ENCODE measurements around the gene LTBR.
A peak's percentile ranks its signal among the peaks of the same experiment; 100 is the strongest.

The LTBR gene

GRCh38 chr12:6384499-6385436 is 806 bp downstream of the LTBR start:
- no peak for DNase-seq

- no peak for DNase-seq
Observed at GRCh38 chr12:6386038-6386437, 2.1 kb downstream of the LTBR start.

DNA sequence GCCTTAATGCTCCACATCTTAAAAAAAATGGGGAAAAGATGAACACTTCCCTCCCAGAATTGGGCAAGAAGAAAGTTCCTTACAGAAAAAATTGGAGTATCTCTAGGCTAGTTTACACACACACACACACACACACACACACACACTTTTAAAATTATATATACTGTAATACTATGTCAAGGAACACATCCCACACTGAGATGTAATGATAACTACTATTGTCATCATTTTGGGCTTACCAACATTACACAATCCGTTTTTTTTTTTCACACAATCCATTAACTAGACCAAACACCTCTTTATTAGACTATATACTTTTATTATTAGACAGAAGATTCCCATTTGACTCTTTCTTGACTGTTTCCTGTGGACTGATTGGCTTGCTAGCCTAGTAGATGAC is 2.5 kb downstream of the LTBR start:
- no peak for DNase-seq

GRCh38 chr12:6387541-6387940 is 3.6 kb downstream of the LTBR start:
- no peak for DNase-seq

GRCh38 chr12:6390084-6390799 is 6.3 kb downstream of the LTBR start:
- DNase-seq = no peak

GRCh38 chr12:6391013-6391412 is 7.1 kb downstream of the LTBR start:
- no peak for DNase-seq

GRCh38 chr12:6392504-6392903 is 8.5 kb downstream of the LTBR start:
- no peak for DNase-seq

GRCh38 chr12:6393109-6393508 is 9.1 kb downstream of the LTBR start:
- no peak for DNase-seq

DNA sequence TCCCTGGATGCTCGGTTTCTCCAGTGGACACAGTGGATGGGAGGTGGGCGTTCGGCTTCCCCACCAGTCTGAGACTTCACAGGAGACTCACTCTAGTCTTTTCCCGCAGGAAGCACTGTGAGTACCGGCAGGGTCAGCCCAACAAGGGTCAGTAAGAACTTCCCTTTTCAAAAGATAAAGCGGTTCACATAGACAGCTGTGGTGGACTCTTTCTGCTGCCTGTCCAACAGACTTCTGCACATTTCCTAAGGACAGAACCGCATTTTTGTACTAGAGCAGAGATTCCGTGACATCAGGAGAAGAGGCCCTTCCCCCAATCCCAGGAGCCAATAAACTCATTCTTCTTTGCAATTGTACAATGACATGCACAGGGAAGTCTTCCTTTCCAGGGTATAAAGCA is 10.4 kb downstream of the LTBR start:
- DNase-seq = no peak

GRCh38 chr12:6396031-6396430 is 12.1 kb downstream of the LTBR start:
- DNase-seq = no peak

GRCh38 chr12:6399884-6400644 is 16.1 kb downstream of the LTBR start:
- DNase-seq = no peak

DNA sequence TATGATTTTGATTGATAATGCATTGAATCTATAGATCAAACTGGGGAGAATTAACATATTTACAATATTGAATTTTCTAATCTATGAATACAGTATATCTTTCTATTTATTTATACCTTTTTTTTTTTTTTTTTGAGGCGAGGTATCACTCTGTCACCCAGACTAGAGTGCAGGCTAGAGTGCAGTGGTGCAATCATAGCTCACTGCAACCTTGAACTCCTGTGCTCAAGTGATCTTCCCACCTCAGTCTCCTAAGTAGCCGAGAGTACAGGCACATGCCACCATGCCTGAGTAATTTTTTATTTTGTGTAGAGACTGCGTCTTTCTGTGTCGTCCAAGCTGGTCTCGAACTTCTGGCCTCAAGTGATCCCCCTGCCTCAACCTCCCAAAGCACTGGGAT is 20.4 kb downstream of the LTBR start:
- no peak for DNase-seq

DNA sequence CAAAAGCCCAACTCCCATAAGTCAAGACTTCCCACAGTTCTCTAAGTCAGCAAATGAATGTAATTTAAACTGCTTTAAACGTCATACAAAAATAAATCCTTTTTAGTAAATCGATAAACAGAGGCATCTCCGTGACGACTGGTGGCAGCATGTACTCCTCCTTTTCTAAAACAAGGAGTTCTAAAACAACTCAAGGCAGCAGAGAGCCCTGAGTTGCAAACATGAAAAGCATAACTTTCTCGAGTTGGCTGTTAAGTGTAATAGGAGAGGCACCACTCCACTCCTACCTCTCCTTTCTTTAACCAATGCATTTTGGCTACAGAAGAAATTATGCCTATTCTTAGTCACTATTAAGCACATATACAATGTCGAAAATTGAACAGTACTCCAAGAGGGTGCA is 22.0 kb downstream of the LTBR start:
- no peak for DNase-seq

DNA sequence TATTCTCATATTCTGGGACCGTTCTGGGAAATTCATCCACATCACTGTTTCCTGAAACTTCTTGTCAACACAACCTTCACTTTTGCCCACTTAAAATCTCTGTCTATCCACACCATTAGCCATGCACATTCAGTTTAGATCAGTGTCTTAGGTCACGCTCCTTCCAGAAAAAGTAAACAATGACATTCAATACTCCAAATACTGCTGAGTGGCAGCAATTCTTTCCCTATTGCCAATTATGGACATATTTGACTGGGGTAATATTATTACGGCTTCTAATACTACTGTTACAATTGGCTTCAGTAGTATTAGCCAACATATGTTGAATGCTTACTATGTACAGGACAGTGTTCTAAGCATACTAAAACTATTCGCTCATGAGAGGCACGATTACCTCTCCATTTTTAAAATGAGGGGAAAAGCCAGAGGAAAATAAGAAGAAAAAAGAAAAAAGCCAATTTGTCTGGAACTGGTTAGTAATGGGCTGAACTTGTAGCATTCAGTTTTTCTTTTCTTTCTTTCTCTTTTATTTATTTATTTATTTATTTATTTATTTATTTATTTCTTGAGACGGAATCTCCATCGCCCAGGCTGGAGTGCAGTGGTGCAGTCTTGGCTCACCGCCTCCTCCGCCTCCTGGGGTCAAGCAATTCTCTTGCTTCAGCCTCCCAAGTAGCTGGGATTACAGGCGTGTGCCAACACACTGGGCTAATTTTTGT is 23.4 kb downstream of the LTBR start:
- no peak for DNase-seq

- peak in 1 of 2 donors; percentile 26 for DNase-seq
Observed at GRCh38 chr12:6416596-6416995, 32.6 kb downstream of the LTBR start.

DNA sequence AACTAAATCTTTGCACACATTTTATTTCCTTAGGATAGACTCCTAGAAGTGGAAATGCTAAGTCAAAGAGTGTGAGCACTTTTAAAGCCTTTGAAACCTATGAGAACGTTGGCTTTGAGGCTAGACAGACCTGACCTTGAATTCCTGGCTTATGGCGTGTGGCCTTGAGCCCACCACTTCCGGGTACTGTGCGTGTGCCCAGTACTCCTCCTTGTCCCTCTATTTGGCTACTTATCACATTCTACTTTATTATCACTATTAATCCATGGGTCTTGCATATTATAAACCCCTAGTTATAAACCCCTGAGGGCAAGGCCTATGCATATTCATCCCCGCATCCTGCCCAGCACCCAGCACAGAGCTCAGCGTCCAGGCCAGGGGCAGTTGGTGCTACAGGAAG is 34.8 kb downstream of the LTBR start:
- no peak for DNase-seq

- no peak for DNase-seq
Observed at GRCh38 chr12:6420364-6420763, 36.4 kb downstream of the LTBR start.

- peak; percentile 84 to 87 for DNase-seq
Observed at GRCh38 chr12:6423267-6424007, 39.5 kb downstream of the LTBR start.

- no peak for DNase-seq
Observed at GRCh38 chr12:6424008-6424347, 40.0 kb downstream of the LTBR start.

GRCh38 chr12:6424866-6425265 is 40.9 kb downstream of the LTBR start:
- DNase-seq = no peak

- peak in 1 of 2 donors; percentile 55 for DNase-seq
Observed at GRCh38 chr12:6425590-6426531, 41.9 kb downstream of the LTBR start.
